Endothelial cell of umbilical vein (primary cell): ENCODE results near the gene C10orf53. TPM values are rescaled to one million over a fixed set of nuclear protein-coding genes. Genes with fewer than 3 reads are reported as not detected.
"Not testable (repeated sequence)": the region's sequence is repeated elsewhere in the genome, so short reads cannot be mapped to it uniquely, and the experiment has no call there.

Experiments
- BruUV-seq: library from RNA; stranded (reverse); fragments of 400-500 nt; replicated peaks from 2 replicates; lab custom pipeline; 2021; lab: Mats Ljungman, UMichigan
- CTCF ChIA-PET: fragments of 300-600, 350-600 bp; sonication (Branson Sonifier 250); formaldehyde crosslinking; loops from one replicate; lab custom pipeline; 2021; ENCODE audit warnings: antibody characterized with exemption, inconsistent platforms; lab: Charles Lee
- POLR2A ChIA-PET: fragments of 300-600, 350-600 bp; sonication (Branson Sonifier 250); formaldehyde crosslinking; loops from one replicate; lab custom pipeline; 2021; ENCODE audit warnings: antibody characterized with exemption, inconsistent platforms; lab: Charles Lee
- DNase-seq: peaks from one replicate; pipeline ENCODE4 v3.0.0-alpha.2; 2011; ENCODE audit warnings: low read depth, low spot score
- FAIRE-seq: peaks from 2 replicates; lab custom pipeline; 2011; peaks lifted over from hg19 to GRCh38; lab: Jason Lieb, UNC
- H2AFZ ChIP-seq: 2 replicates; pipeline ENCODE4 v1.6.0; 2012; ENCODE audit warnings: low read depth, low read length, control low read depth, inconsistent platforms
- H3K27ac ChIP-seq: 2 replicates; pipeline ENCODE4 v1.5.1; 2011; ENCODE audit warnings: low read depth, mild to moderate bottlenecking, control low read depth, low read length, moderate library complexity; ENCODE audit not compliant: insufficient read depth
- H3K27me3 ChIP-seq, 2 experiments: 2 replicates each; pipeline versions ENCODE4 v1.6.0 to v1.6.1; 2011; ENCODE audit warnings: low read length in 2 of 2, mixed read lengths in 1 of 2; ENCODE audit not compliant: control insufficient read depth in 2 of 2, insufficient read depth in 2 of 2
- H3K36me3 ChIP-seq, 2 experiments: 2 replicates in 1 of 2; 3 replicates in 1 of 2; pipeline ENCODE4 v1.5.1; 2011; ENCODE audit warnings: low read length in 2 of 2, mild to moderate bottlenecking in 1 of 2, moderate library complexity in 1 of 2; ENCODE audit not compliant: control insufficient read depth in 2 of 2, insufficient read depth in 2 of 2; ENCODE audit errors: extremely low read depth in 1 of 2
- H3K4me1 ChIP-seq: 3 replicates; pipeline ENCODE4 v1.5.1; 2011; ENCODE audit warnings: mild to moderate bottlenecking, low read length; ENCODE audit not compliant: control insufficient read depth, insufficient read depth; ENCODE audit errors: extremely low read depth
- H3K4me2 ChIP-seq: 2 replicates; pipeline ENCODE4 v1.6.1; 2011; ENCODE audit warnings: low read length, control low read depth, mixed read lengths; ENCODE audit not compliant: insufficient read depth
- H3K4me3 ChIP-seq, 3 experiments: fragments of 200-600 bp in 1 of 3; sonication (generic), shearing (Covaris generic) in 1 of 3; replicated peaks in 1 of 3; 2 replicates each; pipeline ENCODE4 v1.5.1; 2011 to 2016; ENCODE audit warnings: control low read depth in 3 of 3, low read length in 3 of 3, mild to moderate bottlenecking in 2 of 3, inconsistent platforms in 1 of 3, low read depth in 1 of 3, moderate library complexity in 1 of 3; ENCODE audit not compliant: insufficient read depth in 1 of 3
- H3K79me2 ChIP-seq: 2 replicates; pipeline ENCODE4 v1.6.0; 2012; ENCODE audit warnings: low read length, inconsistent platforms; ENCODE audit not compliant: control insufficient read depth, insufficient read depth
- H3K9ac ChIP-seq: replicated peaks from 2 replicates; pipeline ENCODE3; 2011; ENCODE audit warnings: low read length, control low read depth; ENCODE audit not compliant: insufficient read depth; ENCODE audit errors: extremely low read depth
- H3K9me1 ChIP-seq: replicated peaks from 3 replicates; pipeline ENCODE4 v1.6.0; 2011; ENCODE audit warnings: mild to moderate bottlenecking, low read length; ENCODE audit not compliant: control insufficient read depth, insufficient read depth; ENCODE audit errors: extremely low read depth
- H3K9me3 ChIP-seq: replicated peaks from 2 replicates; pipeline ENCODE4 v1.5.1; 2012; ENCODE audit warnings: low read length, inconsistent platforms; ENCODE audit not compliant: control insufficient read depth, insufficient read depth
- H4K20me1 ChIP-seq: replicated peaks from 2 replicates; pipeline ENCODE3; 2011; ENCODE audit warnings: mild to moderate bottlenecking, low read length; ENCODE audit not compliant: control insufficient read depth, insufficient read depth; ENCODE audit errors: extremely low read depth
- EZH2 ChIP-seq: IDR thresholded peaks from 2 replicates; pipeline ENCODE4 v1.6.1; 2012; ENCODE audit warnings: borderline replicate concordance, low read depth, mild to moderate bottlenecking, moderate library complexity, low read length, inconsistent platforms; ENCODE audit not compliant: severe bottlenecking
- FOS ChIP-seq: IDR thresholded peaks from 2 replicates; pipeline ENCODE4 v1.6.1; 2011; ENCODE audit warnings: mild to moderate bottlenecking, low read length, moderate library complexity, borderline replicate concordance; ENCODE audit not compliant: insufficient read depth
- GATA2 ChIP-seq: IDR thresholded peaks from 2 replicates; pipeline ENCODE4 v1.7.0; 2011; ENCODE audit warnings: low read depth, mild to moderate bottlenecking, moderate library complexity, mixed read lengths, low read length; ENCODE audit not compliant: insufficient read length, insufficient read depth
- JUN ChIP-seq: IDR thresholded peaks from 2 replicates; pipeline ENCODE4 v1.6.1; 2011; ENCODE audit warnings: borderline replicate concordance, low read depth; ENCODE audit not compliant: insufficient read length, insufficient read depth
- MYC ChIP-seq: IDR thresholded peaks from one replicate; pipeline ENCODE4 v1.6.1; 2011; ENCODE audit warnings: mild to moderate bottlenecking, low read depth, low read length
- POLR2A ChIP-seq: IDR thresholded peaks from 2 replicates; pipeline ENCODE4 v1.6.1; 2012; ENCODE audit warnings: low read depth, mild to moderate bottlenecking, control low read depth, low read length
- POLR2AphosphoS5 ChIP-seq: IDR thresholded peaks from 2 replicates; pipeline ENCODE4 v1.6.1; 2012; ENCODE audit warnings: low read depth, mild to moderate bottlenecking, control low read depth, low read length, moderate library complexity; ENCODE audit not compliant: insufficient read depth
- dilution Hi-C: fragments of 300-500 bp; cut with MboI; formaldehyde crosslinking; loops from one replicate; pipeline ENCODE4 v1.15.0; 2019; ENCODE audit warnings: low sequenced_read_pairs; ENCODE audit not compliant: extremely low pct_ligation_motif_present
- intact Hi-C: fragments of 100-400 bp; cut with micrococcal nuclease; formaldehyde crosslinking; loops from one replicate; pipeline ENCODE4 v1.10.0; 2022
- polyA plus RNA-seq, 4 experiments: library from polyadenylated mRNA; depleted of rRNA in 3 of 4; stranded (reverse) in 3 of 4; unstranded in 1 of 4; fragments of >200 nt; gene quantifications; 2 replicates each; pipeline versions ENCODE4 v1.2.1 to v1.2.3, GENCODE V29; 2011 to 2012; ENCODE audit warnings: missing spikeins in 1 of 4
- total RNA-seq: library from RNA; stranded (reverse); gene quantifications from 2 replicates; pipeline ENCODE4 v1.2.3, GENCODE V29; 2021
- TF ChIP-seq, protein P1 (sequence below): IDR thresholded peaks from 2 replicates; pipeline ENCODE4 v1.6.1; 2011; ENCODE audit not compliant: insufficient read depth, insufficient read length
- TF ChIP-seq, protein P2 (sequence below), 2 donors: IDR thresholded peaks; 1 replicate in 1 of 2; 2 replicates in 1 of 2; pipeline ENCODE4 v1.5.1; 2011; ENCODE audit warnings: low read length in 2 of 2, mild to moderate bottlenecking in 2 of 2, moderate library complexity in 2 of 2, control low read depth in 1 of 2, inconsistent platforms in 1 of 2, low read depth in 1 of 2; ENCODE audit not compliant: insufficient read depth in 1 of 2; ENCODE audit errors: extremely low read depth in 1 of 2

Gene C10orf53
- total and polyA plus RNA-seq, 2 donors (not counting 3 experiments of a cell fraction or from before 2014, with no cell fraction given): not detected

DNA sequence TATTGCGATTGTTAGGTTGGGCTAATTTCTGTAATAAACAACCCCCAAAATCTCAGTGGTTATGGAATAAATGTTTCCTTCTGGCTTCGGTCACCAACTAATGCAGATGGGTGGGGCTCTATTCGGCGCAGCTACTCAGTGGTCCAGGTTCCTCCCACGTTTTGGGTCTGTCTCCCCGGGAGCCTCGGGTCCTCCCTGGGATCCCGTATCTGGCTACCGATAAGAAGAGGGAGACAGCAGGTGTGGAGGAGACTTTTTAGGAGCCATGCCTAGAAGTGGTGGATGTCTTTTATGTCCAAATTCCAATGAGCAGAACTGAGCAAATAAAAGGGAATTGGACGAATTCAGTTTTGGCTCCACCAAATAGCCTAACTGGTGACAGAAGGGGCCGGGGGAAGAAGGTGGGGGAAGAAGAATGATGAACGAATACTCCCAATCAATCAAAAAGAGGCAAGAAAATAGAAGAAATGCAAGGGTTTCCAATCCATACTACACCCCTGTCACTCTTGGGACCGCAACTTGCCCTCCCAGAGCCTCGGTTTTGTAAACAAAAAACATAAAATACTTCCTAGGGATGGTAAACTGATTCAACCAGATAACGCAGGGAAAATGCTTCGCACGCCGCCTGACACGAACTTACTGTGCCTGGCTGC, 498 bp upstream of the C10orf53 start:
- Histone ChIP-seq H3K4me3 (no peak overlapping the region), H3K36me3 (no peaks in the 10 kb centered on the region), H3K9ac (no peak overlapping the region), H3K27me3 (peaks cover 6 to 30% of the 10 kb centered on the region in 2 experiments), H3K9me1 (no peaks in the 10 kb centered on the region), H3K9me3 (no peaks in the 10 kb centered on the region), H3K4me1 (peaks cover 3% of the 10 kb centered on the region), H3K4me2 (peak overlapping the region; percentile 59), H4K20me1 (no peaks in the 10 kb centered on the region), H3K79me2 (no peaks in the 10 kb centered on the region), H3K27ac (no peak overlapping the region), H2AFZ (peak overlapping the region; percentile 39)
- intact Hi-C loops (no loop called here), dilution Hi-C loops (no loop called here)
- TF ChIP-seq GATA2 (no peak), FOS (no peak), POLR2AphosphoS5 (no peak), POLR2A (no peak), EZH2 (no peak), MYC (no peak), JUN (no peak)
- TF ChIP-seq, protein P1, sequence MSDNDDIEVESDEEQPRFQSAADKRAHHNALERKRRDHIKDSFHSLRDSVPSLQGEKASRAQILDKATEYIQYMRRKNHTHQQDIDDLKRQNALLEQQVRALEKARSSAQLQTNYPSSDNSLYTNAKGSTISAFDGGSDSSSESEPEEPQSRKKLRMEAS: no peak
- TF ChIP-seq, protein P2, sequence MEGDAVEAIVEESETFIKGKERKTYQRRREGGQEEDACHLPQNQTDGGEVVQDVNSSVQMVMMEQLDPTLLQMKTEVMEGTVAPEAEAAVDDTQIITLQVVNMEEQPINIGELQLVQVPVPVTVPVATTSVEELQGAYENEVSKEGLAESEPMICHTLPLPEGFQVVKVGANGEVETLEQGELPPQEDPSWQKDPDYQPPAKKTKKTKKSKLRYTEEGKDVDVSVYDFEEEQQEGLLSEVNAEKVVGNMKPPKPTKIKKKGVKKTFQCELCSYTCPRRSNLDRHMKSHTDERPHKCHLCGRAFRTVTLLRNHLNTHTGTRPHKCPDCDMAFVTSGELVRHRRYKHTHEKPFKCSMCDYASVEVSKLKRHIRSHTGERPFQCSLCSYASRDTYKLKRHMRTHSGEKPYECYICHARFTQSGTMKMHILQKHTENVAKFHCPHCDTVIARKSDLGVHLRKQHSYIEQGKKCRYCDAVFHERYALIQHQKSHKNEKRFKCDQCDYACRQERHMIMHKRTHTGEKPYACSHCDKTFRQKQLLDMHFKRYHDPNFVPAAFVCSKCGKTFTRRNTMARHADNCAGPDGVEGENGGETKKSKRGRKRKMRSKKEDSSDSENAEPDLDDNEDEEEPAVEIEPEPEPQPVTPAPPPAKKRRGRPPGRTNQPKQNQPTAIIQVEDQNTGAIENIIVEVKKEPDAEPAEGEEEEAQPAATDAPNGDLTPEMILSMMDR (IDR thresholded peaks at IDR 0.05; ENCODE audit: extremely low read depth in 1 of 2, insufficient read depth in 1 of 2, low read depth in 1 of 2, low read length in 2 of 2): no peak
- POLR2A ChIA-PET: no interaction called here
- CTCF ChIA-PET: no interaction called here
- BruUV-seq: no TSS peak
- FAIRE-seq: no peak
- no peak for DNase-seq

DNA sequence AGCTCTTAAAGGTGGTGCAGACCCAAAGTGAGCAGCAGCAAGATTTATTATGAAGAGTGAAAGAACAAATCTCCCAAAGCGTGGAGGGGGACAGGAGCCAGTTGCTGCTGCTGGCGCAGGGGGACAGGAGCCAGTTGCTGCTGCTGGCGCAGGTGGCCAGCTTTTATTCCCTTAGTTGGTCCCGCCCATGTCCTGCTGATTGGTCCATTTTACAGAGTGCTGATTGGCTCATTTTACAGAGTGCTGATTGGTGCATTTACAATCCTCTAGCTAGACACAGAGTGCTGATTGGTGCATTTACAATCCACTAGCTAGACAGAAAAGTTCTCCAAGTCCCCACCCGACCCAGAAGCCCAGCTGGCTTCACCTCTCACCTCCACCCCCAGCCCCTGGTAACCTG, 3.0 kb downstream of the C10orf53 start:
- FAIRE-seq, dilution Hi-C loops: not testable (repeated sequence)

More for the DNA sequence above, 3.0 kb downstream of the C10orf53 start:
- H3K4me3 ChIP-seq, POLR2A ChIA-PET, H2AFZ ChIP-seq, H4K20me1 ChIP-seq, H3K9me3 ChIP-seq, BruUV-seq, H3K4me1 ChIP-seq, intact Hi-C loops, H3K9me1 ChIP-seq, DNase-seq, H3K79me2 ChIP-seq, CTCF ChIA-PET, H3K36me3 ChIP-seq, H3K4me2 ChIP-seq, H3K27ac ChIP-seq, H3K9ac ChIP-seq: not testable (repeated sequence)
- H3K27me3 ChIP-seq: peaks cover 10 to 27% of the 10 kb centered on the region in 2 experiments
